Muscle of arm (tissue), 12 donors: ENCODE data around the gene ZC3H7A. TPM values are rescaled to one million over a fixed set of nuclear protein-coding genes. Genes with fewer than 3 reads are reported as not detected.

Experiments used
- DNase-seq: peaks from one replicate; pipeline ENCODE4 v3.0.0-alpha.2; 2013
- polyA plus RNA-seq, 12 donors: library from polyadenylated mRNA; unstranded; fragments of 120-200 nt; gene quantifications; one replicate each; pipeline ENCODE4 v1.2.1, GENCODE V29; 2013; ENCODE audit not compliant: insufficient read length in 12 of 12

The ZC3H7A gene
- polyA plus RNA-seq, 12 donors: 38.5 to 91.9 (median 50.7) TPM; not detected in 1

- no peak for DNase-seq
These were observed 15.9 kb downstream of the ZC3H7A start for GRCh38 chr16:11780991-11781680.

DNA sequence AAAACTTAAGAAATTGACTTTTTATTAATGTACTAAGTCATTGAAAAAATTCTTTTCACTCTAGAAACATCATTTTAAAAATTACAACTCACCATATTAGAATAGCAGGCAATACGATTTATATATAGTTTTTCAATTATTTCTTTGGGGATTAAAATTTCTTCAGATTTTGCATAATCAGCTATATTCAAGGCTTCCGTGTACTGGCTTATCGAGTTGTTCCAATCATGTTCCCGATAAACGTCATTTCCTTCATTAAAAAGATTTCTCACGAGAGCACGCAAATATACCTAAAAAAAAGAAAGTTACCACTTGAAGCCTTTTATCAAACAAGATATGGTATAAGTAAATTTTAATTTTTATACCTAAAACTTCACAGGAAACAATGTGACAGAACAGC lies 18.0 kb downstream of the ZC3H7A start:
- no peak for DNase-seq

DNA sequence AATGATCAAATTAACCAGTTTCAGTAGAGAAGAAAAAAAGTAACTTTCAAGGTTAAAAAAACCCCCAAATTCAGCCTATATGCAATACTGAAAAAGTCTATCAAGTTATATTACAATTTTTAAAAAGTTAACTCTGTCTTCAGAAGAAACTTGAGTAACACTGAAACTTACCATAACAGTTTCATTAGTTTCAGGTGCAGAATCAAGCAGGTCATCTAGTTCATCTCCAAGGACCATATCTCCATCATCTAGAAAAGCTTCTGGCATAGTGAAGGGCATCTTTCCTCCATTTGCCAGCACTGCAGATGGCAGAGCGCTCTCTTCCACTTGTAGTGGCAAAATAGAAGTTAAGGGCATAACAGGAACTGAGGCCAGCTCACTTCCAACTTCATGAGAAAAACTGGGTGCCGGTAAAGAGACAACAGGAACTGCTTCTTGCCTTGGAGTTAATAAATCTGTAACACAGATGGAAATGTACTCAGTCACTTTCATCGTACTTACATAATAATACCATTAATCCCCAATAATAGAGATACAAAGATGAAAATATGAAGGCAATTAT lies 22.9 kb downstream of the ZC3H7A start:
- no peak for DNase-seq

DNA sequence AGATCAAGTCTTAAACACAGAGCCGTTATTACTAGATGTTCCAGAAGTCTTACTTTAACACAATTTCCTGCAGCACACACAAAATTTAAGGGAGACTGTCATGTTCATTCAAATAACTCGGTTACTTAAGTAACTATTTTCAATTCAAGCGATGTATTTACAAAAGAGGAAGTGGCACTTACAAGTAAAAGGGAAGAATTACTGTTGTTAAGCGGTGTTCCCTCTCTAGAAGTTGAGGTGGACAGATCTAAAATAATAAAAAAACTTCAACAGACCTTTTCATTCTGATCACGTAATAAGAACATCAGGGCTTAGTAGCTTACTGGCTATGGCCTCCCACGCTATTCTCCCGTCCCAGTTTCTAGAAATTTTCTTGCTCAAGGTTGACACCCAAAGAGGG lies 28.2 kb downstream of the ZC3H7A start:
- DNase-seq: no peak

GRCh38 chr16:11762431-11762830 lies 34.6 kb downstream of the ZC3H7A start:
- no peak for DNase-seq

GRCh38 chr16:11759997-11760396 lies 37.1 kb downstream of the ZC3H7A start:
- DNase-seq: no peak

- no peak for DNase-seq
These were observed 37.8 kb downstream of the ZC3H7A start for GRCh38 chr16:11759163-11759834.

DNA sequence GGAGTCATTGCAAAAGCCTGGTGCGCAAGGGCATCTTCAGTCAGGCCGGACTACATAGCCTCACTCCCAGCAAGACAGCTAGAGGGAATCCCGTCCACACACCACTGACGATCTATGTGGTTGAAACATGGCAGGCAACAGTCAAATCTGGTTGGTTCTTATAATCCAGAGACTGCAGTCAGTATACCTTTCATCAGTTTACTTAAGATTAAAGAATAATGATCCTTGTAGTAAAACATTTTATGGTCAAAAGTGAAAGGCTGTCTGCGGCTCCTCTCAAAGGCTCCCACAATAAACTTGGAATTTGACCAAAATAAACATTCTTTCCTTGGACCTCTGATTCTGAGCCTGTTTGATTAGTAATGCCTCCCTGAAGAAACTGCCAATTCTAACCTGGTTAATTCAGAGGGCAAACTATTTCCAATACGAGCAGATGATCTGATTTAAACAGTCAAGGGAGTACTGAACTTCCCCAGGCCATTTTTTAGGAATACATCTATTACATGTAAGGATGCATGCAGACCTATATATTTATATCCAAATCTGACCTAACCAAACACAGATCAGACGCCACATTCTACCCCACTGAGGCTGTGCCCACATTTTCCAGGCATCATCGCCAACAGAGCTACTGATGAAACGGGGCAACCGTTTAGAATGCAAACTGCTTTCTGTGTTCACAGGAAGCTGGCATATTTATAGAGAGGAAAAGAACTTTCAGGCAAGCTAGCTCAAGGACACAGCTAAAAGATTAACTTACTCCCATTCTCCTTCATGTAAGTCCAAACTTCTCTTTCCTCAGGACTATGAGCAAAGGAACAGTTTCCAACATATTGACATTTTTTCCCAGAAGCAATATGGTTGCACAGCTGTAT lies 39.1 kb downstream of the ZC3H7A start:
- DNase-seq: no peak

DNA sequence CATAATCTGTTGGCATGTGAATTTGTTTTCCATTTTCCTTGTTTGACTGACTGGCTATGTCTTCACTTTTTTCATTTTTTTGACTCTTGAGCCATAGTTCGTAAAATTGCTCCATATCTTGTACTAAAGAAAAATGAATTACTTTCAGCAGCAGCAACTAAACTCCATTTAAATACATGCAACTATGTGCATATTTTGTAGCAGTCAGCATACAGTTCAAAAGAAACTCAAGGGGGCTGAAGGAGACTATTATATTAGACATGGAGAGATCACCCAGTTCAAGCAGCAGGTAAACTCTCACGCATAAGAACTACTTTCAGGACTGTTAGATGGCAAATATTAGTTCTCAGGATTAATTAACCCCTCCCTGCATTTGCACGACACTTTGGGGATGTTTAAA lies 40.8 kb downstream of the ZC3H7A start:
- no peak for DNase-seq

DNA sequence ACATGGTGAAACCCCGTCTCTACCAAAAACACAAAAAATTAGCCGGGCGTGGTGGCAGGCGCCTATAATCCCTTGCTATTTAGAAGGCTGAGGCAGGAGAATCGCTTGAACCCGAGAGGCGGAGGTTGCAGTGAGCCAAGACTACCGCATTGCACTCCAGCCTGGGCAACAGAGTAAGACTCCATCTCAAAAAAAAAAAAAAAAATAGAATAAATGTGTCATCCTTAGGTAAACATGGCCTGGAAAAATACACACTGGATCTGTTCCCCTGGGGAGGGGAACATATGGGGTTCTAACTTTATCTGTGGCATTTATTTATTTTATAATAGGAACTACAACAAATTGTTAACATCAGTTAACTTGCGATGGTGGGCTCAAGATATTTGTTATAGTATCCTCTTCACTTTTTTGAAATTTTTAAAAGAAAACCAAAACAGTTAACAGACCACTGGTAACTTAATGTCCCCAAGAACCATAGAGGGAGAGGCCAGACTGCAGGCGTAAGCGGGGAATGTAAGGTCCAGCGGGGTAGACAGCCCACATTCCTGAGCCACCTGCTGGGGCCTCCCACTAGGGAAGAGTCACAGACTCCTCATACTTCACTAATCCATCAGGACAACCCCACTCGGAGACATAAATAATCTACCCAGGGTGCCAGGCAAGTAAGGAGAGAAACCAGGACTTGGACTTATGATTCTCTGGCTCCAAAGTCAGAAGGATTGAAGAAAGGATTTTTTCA lies 41.9 kb downstream of the ZC3H7A start:
- no peak for DNase-seq

DNA sequence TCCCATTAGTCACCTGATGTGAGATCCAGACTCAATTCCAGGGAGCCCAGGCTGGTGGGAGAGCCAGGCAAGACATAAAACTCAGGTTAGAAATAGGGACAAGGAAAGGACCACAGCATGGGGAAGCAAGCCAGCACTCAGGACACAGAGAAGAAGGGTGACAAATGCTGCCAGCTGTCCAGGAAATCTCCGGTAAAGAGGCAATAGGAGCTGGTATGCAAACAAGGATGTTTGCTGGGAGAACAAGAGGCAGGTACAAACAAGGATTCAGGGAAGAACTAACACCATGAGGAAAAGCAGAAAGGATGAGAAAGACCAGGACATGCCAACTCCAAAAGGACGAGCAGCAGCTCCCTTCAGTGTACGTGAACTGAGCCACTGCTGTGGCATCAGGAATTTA lies 44.2 kb downstream of the ZC3H7A start:
- DNase-seq: no peak

DNA sequence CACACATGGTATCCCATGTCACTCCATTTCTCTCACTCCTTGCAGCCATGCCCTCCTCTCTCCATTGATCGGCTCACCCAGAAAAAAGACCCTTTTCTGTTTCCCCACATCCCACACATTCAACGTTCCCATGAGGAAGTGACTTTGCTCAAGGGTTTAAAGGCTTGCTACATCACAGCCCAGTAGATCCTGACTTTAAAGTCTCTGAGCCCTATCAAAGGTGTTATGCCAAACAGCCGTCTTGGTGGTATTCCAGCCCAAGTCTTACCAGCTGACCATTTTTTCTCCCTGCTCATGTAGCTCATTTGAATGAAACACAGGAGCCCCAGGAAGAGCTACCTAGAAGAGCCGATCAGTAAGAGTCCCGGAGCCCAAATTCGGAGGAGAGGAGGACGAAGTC lies 47.0 kb downstream of the ZC3H7A start:
- DNase-seq: no peak

DNA sequence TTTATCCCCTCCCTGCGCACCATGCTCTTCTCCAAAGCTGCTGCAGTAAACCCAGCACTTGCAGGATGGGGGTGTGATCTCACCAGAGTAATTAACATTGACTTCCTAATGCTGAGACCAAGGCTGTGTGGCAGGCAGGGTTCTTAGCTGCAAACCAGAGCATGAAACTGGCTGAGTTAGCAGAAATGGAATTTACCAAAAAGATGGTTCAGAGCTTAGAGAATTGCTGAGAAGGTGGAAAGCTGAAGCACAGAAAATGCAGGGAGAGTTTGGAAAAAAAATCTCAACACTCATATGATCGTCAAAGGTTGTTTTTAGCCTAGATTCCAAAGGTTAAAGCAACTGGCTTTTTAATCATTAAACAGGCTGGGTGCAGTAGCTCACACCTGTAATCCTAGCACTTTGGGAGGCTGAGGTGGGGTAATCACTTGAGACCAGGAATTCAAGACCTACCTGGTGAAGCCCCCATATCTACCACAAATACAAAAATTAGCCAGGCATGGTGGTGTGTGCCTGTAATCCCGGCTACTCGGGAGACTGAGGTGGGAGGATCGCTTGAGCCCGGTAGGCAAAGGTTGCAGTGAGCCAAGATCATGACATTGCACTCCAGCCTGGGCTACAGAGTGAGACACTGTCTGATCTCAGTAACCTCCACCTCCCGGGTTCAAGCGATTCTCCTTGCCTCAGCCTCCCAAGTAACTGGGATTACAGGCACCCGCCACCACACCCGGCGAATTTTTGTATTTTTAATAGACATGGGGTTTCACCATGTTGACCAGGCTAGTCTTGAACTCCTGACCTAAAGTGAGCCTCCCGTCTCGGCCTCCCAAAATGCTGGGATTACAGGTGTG lies 48.4 kb downstream of the ZC3H7A start:
- DNase-seq: no peak

GRCh38 chr16:11747949-11748403 lies 49.1 kb downstream of the ZC3H7A start:
- no peak for DNase-seq

GRCh38 chr16:11744075-11744470 lies 53.0 kb downstream of the ZC3H7A start:
- DNase-seq: no peak

GRCh38 chr16:11743308-11744074 lies 53.6 kb downstream of the ZC3H7A start:
- peak; percentile 18 for DNase-seq

GRCh38 chr16:11742536-11743307 lies 54.3 kb downstream of the ZC3H7A start, which contains the start of gene TXNDC11:
Gene TXNDC11, minus strand, starts transcription at chr16:11742857. Its CDS starts 127 bp downstream, at chr16:11742730.
- peak; percentile 99 for DNase-seq

GRCh38 chr16:11742093-11742535 lies 54.9 kb downstream of the ZC3H7A start:
- peak; percentile 22 for DNase-seq

DNA sequence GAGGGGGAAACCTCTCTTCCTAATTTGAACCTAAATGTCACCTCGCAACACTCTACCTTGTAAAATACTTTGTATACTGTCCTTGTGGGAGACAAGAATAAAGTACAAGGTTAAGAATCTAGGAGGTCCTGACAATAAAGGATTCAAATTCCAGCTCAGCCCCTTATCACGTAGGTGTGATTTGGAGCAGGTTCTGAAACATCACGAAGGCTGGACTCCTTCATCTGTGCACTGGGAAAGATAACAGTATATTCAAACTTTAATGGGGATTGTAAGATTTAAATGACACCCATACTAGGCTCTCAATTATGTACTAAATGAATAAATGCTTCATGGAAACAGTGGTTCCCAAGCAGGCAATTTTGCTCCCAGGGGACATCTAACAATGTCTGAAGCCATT lies 56.5 kb downstream of the ZC3H7A start:
- no peak for DNase-seq
